GM21526 (cell line): ENCODE data around the gene CNPY3.

ENCODE experiments used
- ATAC-seq: cut with Tn5 transposase; IDR thresholded peaks from one replicate; pipeline ENCODE4 v1.9.1; 2021; ENCODE audit warnings: moderate library complexity; ENCODE audit not compliant: unreplicated experiment, low FRiP score

CNPY3 gene

DNA sequence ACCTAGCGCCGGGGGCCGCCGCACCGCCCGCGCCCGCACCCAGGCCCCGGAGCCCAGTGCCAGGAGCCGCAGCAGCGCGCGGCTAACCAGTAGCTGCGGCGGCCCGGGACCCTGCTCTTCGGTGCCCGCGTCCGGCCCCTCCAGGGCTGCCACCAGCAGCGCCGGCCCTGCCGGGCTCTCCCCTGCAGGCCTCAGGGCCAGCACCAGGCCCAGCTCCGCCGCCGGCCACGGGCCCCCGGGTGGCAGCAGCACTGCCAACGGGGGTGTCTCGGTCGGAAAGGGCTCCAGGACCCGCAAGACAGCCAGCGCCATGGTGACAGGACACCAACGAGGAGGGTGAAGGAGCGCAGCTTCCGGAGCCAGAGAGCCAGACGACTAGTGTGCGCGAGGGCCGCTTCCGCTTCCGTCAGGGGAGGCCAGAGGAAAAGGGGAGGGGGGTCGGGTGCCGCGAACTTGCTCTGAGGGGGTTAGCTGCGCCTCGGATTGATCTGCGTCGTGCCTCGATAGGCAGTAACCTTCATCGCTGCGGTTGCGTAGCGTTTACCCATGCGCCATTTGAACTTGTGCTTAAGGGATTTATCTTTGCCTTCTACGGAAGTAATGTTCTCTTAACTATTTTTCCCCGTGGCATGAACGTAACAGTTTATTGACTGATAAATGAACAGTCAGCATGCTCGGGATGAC lies 49.7 kb downstream of the CNPY3 start, which contains the start of gene PEX6:
Gene PEX6, minus strand, starts transcription at position 343 of the 684 bp plus-strand sequence. Its CDS starts 31 bp downstream, at position 312.
- ATAC-seq, result peak; percentile 71

DNA sequence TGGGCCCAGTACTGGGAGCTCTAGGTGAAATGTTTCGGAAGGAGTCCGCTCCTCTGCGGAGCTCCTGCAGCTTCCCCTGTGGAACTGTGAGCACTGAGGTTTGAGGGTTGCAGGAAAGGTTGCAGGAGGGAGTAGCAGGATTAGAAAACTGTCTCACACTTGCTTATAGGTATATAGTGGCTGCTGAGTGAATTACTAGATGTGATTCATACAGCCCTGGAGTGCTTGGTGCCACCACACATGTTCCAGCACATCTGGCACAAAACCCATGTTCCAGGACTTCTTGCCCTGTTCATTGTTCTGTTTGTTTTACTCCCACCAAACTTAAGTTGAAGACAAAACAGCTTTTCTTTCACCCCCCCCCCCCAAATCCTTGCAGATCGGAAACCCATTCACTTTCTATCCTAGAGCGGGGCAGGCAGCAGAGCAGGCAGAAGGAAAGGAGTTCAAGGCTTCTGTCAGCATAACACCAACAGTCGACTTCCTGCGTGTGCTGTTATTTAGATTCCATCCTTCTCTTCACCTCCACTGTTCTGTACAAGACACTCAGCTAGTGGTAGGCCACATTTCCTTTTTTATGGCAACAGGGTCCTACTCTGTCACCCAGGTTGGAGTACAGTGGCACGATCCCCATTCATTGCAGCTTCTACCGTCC lies 50.4 kb downstream of the CNPY3 start:
- ATAC-seq, result peak; percentile 1

DNA sequence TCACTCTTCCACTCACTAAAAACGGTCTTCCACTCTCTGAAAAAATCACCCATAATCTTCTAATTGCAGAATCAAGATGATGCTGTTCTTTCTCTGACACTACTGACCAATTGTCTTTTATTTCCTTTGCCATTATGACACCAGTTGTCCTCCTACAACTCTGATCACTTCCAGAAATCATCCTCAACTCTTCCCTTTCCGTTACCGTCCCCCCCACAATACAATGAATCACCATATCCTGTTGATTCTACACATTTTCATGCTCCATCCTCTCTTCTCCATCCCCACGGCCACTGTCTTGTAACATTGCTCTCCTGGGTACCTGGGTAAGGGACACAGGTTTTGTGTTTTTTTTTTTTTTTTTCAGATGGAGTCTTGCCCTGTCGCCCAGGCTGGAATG lies 52.6 kb downstream of the CNPY3 start:
- no peak for ATAC-seq

DNA sequence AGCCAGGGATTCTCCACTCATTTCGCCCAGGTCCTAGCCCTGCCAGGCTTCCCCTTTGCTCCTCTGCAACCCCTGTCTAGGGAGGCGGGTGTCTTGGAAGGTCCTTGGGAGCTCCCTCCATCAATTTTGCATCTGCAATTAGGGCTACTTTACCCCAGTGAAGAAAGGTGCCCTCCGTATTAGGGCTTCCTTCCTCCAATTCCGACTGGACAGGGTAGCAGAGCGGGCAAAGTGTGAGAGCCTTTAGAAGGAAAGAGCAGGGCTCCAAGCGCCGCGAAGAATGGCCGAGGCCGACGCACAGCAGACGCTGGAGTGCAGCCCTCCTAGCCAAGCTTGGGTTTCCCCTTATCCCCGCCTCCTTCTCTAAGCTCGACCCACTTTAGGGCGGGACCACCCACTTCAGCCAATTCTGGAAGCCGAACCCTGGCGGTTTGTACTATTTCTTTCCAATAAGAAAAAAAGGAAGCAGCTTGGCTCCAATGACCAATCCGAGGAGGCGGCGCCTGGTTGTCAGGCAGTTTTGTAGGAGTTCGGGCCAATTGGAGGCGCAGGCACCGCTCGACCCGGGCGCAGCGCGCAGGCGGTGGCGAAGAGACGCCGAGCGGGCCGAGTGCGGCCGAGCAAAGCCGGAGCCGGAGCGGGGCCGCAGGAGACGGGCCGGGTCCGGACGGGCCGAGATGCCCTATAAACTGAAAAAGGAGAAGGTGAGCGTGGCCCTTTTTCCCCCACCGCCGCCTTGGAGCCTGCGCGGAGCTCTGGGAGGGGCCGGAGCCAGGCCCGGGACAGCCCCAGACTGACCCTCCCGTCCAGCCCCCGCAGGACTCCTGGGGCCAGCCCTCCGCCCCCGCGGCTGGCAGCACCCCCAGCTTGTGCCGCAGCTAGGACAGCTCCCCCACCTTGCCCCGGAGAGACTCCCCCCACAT lies 55.0 kb downstream of the CNPY3 start, which contains the start of gene PPP2R5D:
Gene PPP2R5D, plus strand, starts transcription at position 570 of the 923 bp plus-strand sequence. Its CDS starts 108 bp downstream, at position 678.
- peak; percentile 88 for ATAC-seq

DNA sequence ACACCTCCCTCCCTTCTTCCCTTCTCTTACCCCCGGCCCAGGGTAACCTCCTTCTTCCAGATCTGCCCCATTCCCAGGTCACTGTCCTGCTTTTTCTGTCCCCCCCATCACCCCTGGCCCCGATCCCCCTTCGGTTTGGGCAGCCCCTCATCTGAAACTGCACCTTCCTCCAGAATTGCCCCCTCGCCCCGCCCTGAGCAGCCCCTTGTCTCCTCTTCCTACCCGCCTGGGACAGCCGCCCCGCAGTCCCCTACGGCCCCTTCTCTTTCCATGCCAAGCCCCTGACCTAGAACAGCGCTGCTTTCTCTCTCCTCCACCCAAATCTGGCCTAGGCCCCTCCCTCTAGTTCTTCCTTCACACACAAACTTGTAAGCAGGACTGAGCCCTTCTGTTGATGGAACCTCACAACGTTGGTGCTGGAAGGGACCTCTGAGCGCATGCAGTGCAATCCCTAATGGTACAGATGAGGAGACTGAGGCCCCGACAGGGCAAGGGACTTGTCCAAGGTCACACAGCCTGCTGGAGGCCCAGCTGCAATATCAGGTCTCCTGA lies 55.7 kb downstream of the CNPY3 start:
- no peak for ATAC-seq

DNA sequence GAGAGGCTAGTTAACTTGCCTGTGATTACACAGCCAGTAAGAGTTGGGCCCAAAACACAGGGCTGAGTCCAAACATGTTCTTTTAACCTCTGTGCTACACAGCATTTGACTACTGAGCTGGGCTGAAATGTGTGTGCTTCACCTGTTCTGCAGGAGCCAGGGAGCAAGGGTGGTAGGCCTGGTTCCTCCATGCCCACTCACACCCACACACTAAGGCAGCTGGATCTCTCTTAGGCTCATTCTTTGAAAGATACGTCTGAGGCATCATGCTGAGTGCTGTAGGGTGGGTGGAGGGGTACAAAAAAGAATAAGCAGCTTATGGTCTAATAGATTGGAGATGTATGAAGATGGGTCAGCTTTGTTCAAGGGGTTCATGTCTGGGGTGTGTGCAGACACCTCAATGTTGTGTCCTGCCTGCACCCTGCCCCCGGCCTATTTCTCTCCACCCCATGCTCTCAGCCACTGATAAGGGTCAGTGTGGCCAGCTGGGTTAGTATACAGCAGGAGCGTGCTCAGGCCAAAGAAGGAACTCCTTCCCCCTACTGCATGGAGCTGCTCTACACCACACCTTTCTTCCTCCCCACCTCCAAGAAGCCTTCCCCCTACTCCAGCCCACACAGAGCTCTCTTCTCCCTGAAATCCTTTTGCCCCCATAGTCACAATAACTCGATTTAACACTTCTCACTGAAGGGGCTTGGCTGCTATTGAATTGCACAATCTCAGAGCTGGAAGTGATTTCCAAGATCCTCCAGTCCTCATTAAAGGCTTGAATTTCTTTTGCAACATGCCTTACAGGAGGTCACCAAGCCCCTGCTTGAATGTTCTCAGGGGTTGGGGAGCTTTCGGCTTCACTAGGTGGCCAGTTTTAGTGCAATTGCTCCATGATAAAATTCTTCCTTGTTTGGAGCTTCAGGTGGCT lies 58.5 kb downstream of the CNPY3 start:
- ATAC-seq, result no peak

DNA sequence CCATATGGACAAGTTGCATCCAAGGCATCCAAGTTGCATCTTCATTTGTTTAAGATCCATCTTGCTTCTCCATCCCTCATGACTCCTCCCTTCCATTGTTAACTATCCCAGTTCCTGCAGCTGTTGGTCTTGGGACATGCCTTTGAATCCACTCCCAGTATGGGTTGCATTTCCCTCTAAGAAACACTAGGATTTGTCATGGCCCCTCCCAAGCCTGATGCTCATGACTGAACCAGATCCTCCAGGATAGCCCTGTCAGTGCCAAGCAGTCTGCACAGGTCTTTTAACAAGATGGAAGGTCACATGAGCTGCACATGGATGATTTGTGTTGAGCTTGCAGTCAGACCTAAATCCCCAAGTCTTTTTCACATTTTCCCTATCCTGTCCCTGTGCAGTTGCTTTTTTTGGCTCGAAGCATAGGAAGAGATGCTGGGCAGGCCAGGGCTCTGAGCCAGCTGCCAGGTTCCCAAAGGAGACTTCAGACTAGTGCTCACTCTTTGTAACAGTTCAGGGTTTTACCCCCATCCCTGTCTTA lies 59.3 kb downstream of the CNPY3 start:
- no peak for ATAC-seq
